ENCODE data around the gene INHBE. TPM values are rescaled to one million over a fixed set of nuclear protein-coding genes. Genes with fewer than 3 reads are reported as not detected.
"Not testable (repeated sequence)": the region's sequence is repeated elsewhere in the genome, so short reads cannot be mapped to it uniquely, and the experiment has no call there.

The INHBE gene
- polyA plus RNA-seq, 10 donors, result 0.83 to 4.6 (median 2.3) TPM

DNA sequence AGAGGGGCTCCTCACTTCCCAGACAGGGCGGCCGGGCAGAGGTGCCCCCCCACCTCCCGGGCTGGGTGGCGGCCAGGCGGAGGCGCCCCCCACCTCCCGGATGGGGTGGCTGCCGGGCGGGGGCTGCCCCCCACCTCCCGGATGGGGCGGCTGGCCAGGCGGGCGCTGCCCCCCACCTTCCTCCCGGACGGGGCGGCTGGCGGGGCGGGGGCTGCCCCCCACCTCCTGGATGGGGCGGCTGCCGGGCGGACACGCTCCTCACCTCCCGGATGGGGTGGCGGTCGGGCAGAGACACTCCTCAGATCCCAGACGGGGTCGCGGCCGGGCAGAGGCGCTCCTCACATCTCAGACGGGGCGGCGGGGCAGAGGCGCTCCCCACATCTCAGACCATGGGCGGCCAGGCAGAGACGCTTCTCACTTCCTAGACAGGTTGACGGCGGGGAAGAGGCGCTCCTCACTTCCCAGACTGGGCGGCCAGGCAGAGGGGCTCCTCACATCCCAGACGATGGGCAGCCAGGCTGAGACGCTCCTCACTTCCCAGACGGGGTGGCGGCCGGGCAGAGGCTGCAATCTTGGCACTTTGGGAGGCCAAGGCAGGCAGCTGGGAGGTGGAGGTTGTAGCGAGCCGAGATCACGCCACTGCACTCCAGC, 40.1 kb downstream of the INHBE start:
- not testable (repeated sequence) for DNase-seq

DNA sequence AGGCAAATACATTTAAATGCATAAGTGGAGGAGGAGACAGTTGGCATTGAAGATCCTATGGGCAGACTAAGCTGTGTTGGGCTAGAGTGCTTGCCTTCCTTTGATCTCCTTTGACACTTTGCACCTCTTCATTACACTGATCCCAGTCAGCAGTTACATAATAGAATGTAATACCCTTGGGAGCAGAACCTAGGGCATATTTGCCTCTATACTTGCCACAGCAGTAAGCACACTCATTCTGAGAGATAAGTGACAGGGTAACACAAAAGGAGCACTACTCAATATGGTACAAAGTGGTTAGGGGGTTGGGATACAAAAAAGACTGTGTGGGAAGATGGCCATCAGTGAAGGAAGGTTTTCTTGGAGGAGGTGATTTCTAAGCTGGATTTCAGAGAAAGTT, 41.7 kb downstream of the INHBE start:
- no peak for DNase-seq

DNA sequence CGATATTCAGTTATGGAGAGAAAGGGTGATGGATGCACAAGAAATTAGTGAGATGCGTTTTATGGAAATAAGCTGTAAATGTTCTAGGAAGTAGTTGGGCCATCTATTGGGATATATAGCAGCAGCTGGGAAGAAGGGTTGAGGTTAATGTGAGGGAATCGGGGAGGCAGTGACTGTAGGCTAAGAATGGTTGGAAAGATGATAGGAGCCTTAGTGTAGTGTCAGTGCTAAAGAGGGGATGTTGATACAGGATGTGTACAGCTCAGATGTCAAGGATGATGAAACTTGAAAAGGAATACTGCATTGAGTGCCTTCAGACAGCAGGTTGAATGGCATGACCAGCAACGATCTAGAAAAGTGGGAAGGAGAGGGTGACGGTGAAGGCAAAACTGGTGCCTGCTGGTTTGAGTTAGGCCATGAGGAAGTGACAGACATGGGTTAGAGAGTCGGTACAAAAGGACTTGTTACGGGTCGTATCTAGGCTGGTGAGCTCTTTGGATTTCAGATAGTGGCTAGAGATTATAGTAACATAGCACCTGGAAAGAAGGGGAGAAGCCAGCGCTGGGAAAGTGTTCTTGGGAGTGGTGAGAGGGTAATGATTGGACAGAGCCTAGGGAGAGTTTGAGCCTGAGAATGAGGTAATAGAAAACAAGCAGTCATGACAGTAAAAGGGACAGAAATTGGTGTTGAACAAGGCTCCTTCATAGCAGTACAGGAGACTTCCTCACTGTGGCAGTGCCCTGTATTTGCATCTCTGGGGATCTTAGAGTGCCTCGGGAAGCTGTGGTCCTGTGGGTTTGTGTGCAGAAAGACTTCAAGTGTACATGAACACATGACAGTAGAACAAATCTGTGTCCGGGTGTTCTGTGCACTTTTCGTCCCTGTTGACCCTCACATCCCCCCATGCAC, 42.4 kb downstream of the INHBE start:
- no peak for DNase-seq

DNA sequence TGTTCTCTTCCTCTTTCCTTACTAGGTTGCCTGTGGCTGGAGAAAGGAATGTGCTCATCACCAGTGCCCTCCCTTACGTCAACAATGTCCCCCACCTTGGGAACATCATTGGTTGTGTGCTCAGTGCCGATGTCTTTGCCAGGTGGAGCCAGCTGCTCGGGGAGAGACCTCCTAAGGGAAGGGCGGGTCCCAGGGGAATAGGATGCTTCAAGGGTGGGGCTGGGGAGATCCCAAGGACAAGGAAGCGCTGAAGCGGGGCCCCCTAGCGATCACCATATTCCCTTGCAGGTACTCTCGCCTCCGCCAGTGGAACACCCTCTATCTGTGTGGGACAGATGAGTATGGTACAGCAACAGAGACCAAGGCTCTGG, 43.0 kb downstream of the INHBE start:
- DNase-seq, result no peak

DNA sequence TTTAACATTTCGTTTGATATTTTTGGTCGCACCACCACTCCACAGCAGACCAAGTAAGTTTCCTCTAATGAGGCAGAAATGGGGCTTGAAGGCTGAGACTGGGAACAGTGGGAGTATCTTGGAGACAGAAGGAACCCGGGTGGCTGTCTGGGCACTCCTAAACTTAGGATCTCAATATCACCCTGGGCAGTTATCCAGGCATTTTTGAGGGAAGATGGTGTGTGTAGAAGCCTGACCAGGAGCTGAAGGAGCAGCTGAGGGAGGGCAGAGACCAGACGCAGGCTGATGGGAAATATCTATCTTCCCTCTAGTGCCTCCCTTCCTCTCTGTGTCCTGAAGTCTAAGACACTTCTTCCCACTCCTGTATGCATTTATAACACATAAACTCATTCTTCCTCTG, 43.5 kb downstream of the INHBE start:
- DNase-seq, result no peak

DNA sequence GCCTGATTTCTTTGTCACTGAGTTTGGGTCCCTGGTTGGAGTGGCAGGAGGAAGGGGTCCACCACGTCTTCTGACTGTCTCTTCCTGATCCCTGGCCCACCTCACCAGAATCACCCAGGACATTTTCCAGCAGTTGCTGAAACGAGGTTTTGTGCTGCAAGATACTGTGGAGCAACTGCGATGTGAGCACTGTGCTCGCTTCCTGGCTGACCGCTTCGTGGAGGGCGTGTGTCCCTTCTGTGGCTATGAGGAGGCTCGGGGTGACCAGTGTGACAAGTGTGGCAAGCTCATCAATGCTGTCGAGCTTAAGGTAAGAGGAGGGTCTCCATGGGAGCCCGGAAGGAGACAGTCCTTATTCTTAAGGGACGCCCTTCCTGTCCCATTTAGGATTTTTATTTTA, 45.1 kb downstream of the INHBE start:
- no peak for DNase-seq

DNA sequence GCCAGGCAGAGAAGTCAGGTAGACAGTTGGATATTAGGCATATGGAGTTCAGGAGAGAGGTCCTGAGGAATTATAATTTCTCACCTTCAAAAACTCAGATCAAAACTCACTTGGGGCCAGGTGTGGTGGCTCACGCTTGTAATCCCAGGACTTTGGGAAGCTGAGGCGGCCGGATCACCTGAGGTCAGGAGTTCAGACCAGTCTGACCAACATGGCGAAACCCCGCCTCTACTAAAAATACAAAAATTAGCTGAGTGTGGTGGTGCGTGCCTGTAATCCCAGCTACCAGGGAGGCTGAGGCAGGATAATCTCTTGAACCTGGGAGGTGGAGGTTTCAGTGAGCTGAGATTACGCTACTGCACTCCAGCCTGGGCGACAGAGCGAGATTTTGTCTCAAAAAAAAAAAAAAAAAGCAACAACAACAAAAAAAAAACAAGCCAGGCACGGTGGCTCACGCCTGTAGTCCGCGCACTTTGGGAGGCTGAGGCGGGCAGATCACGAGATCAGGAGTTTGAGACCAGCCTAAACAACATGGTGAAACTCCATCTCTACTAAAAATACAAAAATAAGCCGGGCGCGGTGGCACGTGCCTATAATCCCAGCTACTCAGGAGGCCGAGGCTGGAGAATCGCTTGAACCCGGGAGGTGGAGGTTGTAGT, 47.3 kb downstream of the INHBE start:
- not testable (repeated sequence) for DNase-seq

DNA sequence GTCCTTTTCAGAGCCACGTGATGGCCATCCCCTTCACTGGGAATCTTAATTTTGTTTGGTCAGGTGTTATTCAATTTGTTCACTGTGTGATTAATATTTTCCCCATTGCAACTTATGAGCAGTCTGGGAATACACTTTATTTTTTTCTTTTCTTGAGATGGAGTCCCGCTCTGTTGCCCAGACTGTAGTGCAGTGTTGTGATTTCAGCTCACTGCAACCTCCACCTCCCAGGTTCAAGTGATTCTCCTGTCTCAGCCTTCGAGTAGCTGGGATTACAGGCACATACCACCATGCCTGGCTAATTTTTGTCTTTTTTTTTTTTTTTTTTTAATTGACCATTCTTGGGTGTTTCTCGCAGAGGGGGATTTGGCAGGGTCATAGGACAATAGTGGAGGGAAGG, 51.4 kb downstream of the INHBE start:
- DNase-seq, result not testable (repeated sequence)

Other genes with a start within 250 kb of the INHBE start
- gene NXPH4, start 238.5 kb upstream of the INHBE start, polyA plus RNA-seq (ENCODE audit: insufficient read length in 10 of 10), result 1 to 10 TPM; 1.7 to 5.1 (median 2.1) TPM
- gene SHMT2, start 225.6 kb upstream of the INHBE start, polyA plus RNA-seq (ENCODE audit: insufficient read length in 10 of 10), result 10 to 100 TPM; 50.2 to 76.8 (median 63.3) TPM
- 100 to 1,000 TPM; 248 to 457 (median 368) TPM for gene STAC3, start 204.1 kb upstream of the INHBE start, polyA plus RNA-seq (ENCODE audit: insufficient read length in 10 of 10)
- 10 to 100 TPM; 33.2 to 59.4 (median 49.1) TPM for gene R3HDM2, start 24.3 kb upstream of the INHBE start, polyA plus RNA-seq (ENCODE audit: insufficient read length in 10 of 10)
- under 1 TPM in 8 of 10 donors, not detected in 2; 0.12 to 0.42 (median 0.20) TPM for gene INHBC, start 20.5 kb upstream of the INHBE start, polyA plus RNA-seq (ENCODE audit: insufficient read length in 10 of 10)
- 10 to 100 TPM in 5 of 10 donors, 1 to 10 TPM in 5; 6.4 to 18.4 (median 10.7) TPM for gene GLI1, start 4.5 kb downstream of the INHBE start, polyA plus RNA-seq (ENCODE audit: insufficient read length in 10 of 10)
- 10 to 100 TPM in 1 of 10 donors, 1 to 10 TPM in 9; 3.5 to 10.6 (median 6.6) TPM for gene ARHGAP9, start 24.6 kb downstream of the INHBE start, polyA plus RNA-seq (ENCODE audit: insufficient read length in 10 of 10)
- gene MARS1, start 32.8 kb downstream of the INHBE start, polyA plus RNA-seq (ENCODE audit: insufficient read length in 10 of 10), result 100 to 1,000 TPM in 2 of 10 donors, 10 to 100 TPM in 8; 72.4 to 114 (median 90.8) TPM
- 10 to 100 TPM in 9 of 10 donors, 1 to 10 TPM in 1; 9.9 to 13.4 (median 11.4) TPM for gene DDIT3, start 65.2 kb downstream of the INHBE start, polyA plus RNA-seq (ENCODE audit: insufficient read length in 10 of 10)
- 10 to 100 TPM; 29.4 to 50.0 (median 36.5) TPM for gene MBD6, start 67.5 kb downstream of the INHBE start, polyA plus RNA-seq (ENCODE audit: insufficient read length in 10 of 10)
- 100 to 1,000 TPM; 131 to 157 (median 148) TPM for gene DCTN2, start 91.9 kb downstream of the INHBE start, polyA plus RNA-seq (ENCODE audit: insufficient read length in 10 of 10)
- gene KIF5A, start 94.7 kb downstream of the INHBE start, polyA plus RNA-seq (ENCODE audit: insufficient read length in 10 of 10), result under 1 TPM in 9 of 10 donors, not detected in 1; 0.08 to 0.46 (median 0.17) TPM
- 10 to 100 TPM; 10.4 to 16.0 (median 11.4) TPM for gene PIP4K2C, start 135.9 kb downstream of the INHBE start, polyA plus RNA-seq (ENCODE audit: insufficient read length in 10 of 10)
- gene DTX3, start 149.5 kb downstream of the INHBE start, polyA plus RNA-seq (ENCODE audit: insufficient read length in 10 of 10), result 10 to 100 TPM; 21.8 to 42.7 (median 26.5) TPM
- 10 to 100 TPM; 30.5 to 47.9 (median 37.8) TPM for gene ARHGEF25, start 156.1 kb downstream of the INHBE start, polyA plus RNA-seq (ENCODE audit: insufficient read length in 10 of 10)
- 1 to 10 TPM; 1.5 to 3.1 (median 2.6) TPM for gene B4GALNT1, start 177.9 kb downstream of the INHBE start, polyA plus RNA-seq (ENCODE audit: insufficient read length in 10 of 10)
- 100 to 1,000 TPM; 112 to 161 (median 121) TPM for gene OS9, start 238.8 kb downstream of the INHBE start, polyA plus RNA-seq (ENCODE audit: insufficient read length in 10 of 10)

All from muscle of back (tissue), 11 donors.